SKM-1 (cell line): Measurements from ENCODE around the gene MIER1.

ENCODE experiments used
- DNase-seq: peaks from one replicate; lab custom pipeline; 2025; ENCODE audit not compliant: unreplicated experiment; lab: John Stamatoyannopoulos, UW

Gene MIER1

GRCh38 chr1:66996018-66996682, 71.4 kb downstream of the MIER1 start:
- peak; percentile 61 for DNase-seq

- no peak for DNase-seq
Observed at GRCh38 chr1:66998972-66999371, 74.2 kb downstream of the MIER1 start.

- peak; percentile 47 for DNase-seq
Observed at GRCh38 chr1:66999640-67000400, 75.0 kb downstream of the MIER1 start.

- no peak for DNase-seq
Observed at GRCh38 chr1:67001682-67002425, 77.1 kb downstream of the MIER1 start.

- no peak for DNase-seq
Observed at GRCh38 chr1:67004176-67004575, 79.4 kb downstream of the MIER1 start.

GRCh38 chr1:67005068-67005467, 80.3 kb downstream of the MIER1 start:
- no peak for DNase-seq

GRCh38 chr1:67009792-67010191, 85.0 kb downstream of the MIER1 start:
- DNase-seq = no peak

GRCh38 chr1:67013573-67013972, 88.8 kb downstream of the MIER1 start:
- no peak for DNase-seq

GRCh38 chr1:67018574-67018973, 93.8 kb downstream of the MIER1 start:
- DNase-seq = no peak

GRCh38 chr1:67019121-67019520, 94.3 kb downstream of the MIER1 start:
- DNase-seq = no peak

- DNase-seq = no peak
Observed at GRCh38 chr1:67019600-67020136, 94.9 kb downstream of the MIER1 start.

- no peak for DNase-seq
Observed at GRCh38 chr1:67020304-67020703, 95.5 kb downstream of the MIER1 start.

- no peak for DNase-seq
Observed at GRCh38 chr1:67020765-67021164, 96.0 kb downstream of the MIER1 start.

GRCh38 chr1:67029472-67029871, 104.7 kb downstream of the MIER1 start:
- DNase-seq = no peak

GRCh38 chr1:67031121-67031858, 106.5 kb downstream of the MIER1 start:
- DNase-seq = no peak

- no peak for DNase-seq
Observed at GRCh38 chr1:67031859-67032247, 107.1 kb downstream of the MIER1 start.
